Measurements from ENCODE around the gene GPATCH8.
A peak's percentile ranks its signal among the peaks of the same experiment; 100 is the strongest.

Gene GPATCH8

GRCh38 chr17:44359006-44359405, 144.2 kb downstream of the GPATCH8 start:
- TF ChIP-seq CTCF (IDR thresholded peaks at IDR 0.05; ENCODE audit: low read depth, low read length, missing control alignments): no peak
- DNase-seq (ENCODE audit: low read depth): no peak
- in situ Hi-C loops (cut with HindIII; ENCODE audit: low sequenced_read_pairs): loop anchor here (25.0 kb wide), 1 partner anchor 278 kb away; no protein-coding TSS in a partner anchor
- H3K4me3 ChIP-seq (ENCODE audit: low read depth, low read length): no peak overlapping the region

GRCh38 chr17:44358066-44358465, 145.1 kb downstream of the GPATCH8 start:
- no peak for TF ChIP-seq CTCF (IDR thresholded peaks at IDR 0.05; ENCODE audit: low read depth, low read length, missing control alignments)
- H3K4me3 ChIP-seq (ENCODE audit: low read depth, low read length): no peak overlapping the region
- in situ Hi-C loops (cut with HindIII; ENCODE audit: low sequenced_read_pairs): loop anchor here (25.0 kb wide), 1 partner anchor 279 kb away; no protein-coding TSS in a partner anchor
- DNase-seq (ENCODE audit: low read depth): no peak

GRCh38 chr17:44356241-44356640, 147.0 kb downstream of the GPATCH8 start:
- no peak overlapping the region for H3K4me3 ChIP-seq (ENCODE audit: low read depth, low read length)
- in situ Hi-C loops (cut with HindIII; ENCODE audit: low sequenced_read_pairs): loop anchor here (25.0 kb wide), 1 partner anchor 281 kb away; no protein-coding TSS in a partner anchor
- no peak for TF ChIP-seq CTCF (IDR thresholded peaks at IDR 0.05; ENCODE audit: low read depth, low read length, missing control alignments)
- no peak for DNase-seq (ENCODE audit: low read depth)

GRCh38 chr17:44355642-44356099, 147.5 kb downstream of the GPATCH8 start:
- in situ Hi-C loops (cut with HindIII; ENCODE audit: low sequenced_read_pairs): loop anchor here (25.0 kb wide), 1 partner anchor 282 kb away; no protein-coding TSS in a partner anchor
- H3K4me3 ChIP-seq (ENCODE audit: low read depth, low read length): no peak overlapping the region
- no peak for TF ChIP-seq CTCF (IDR thresholded peaks at IDR 0.05; ENCODE audit: low read depth, low read length, missing control alignments)
- DNase-seq (ENCODE audit: low read depth): no peak

GRCh38 chr17:44354582-44355561, 148.3 kb downstream of the GPATCH8 start:
- DNase-seq (ENCODE audit: low read depth): no peak
- H3K4me3 ChIP-seq (ENCODE audit: low read depth, low read length): no peak overlapping the region
- in situ Hi-C loops (cut with HindIII; ENCODE audit: low sequenced_read_pairs): loop anchor here (25.0 kb wide), 1 partner anchor 282 kb away; no protein-coding TSS in a partner anchor
- peak; percentile 19 for TF ChIP-seq CTCF (IDR thresholded peaks at IDR 0.05; ENCODE audit: low read depth, low read length, missing control alignments)

- no peak overlapping the region for H3K4me3 ChIP-seq (ENCODE audit: low read depth, low read length)
- in situ Hi-C loops (cut with HindIII; ENCODE audit: low sequenced_read_pairs): loop anchor here (25.0 kb wide), 1 partner anchor 283 kb away; no protein-coding TSS in a partner anchor
- no peak for DNase-seq (ENCODE audit: low read depth)
- TF ChIP-seq CTCF (IDR thresholded peaks at IDR 0.05; ENCODE audit: low read depth, low read length, missing control alignments): no peak
Observed at GRCh38 chr17:44353672-44354331, 149.4 kb downstream of the GPATCH8 start.
